Measurements from ENCODE around the gene PCGF6.
A peak's percentile ranks its signal among the peaks of the same experiment; 100 is the strongest.

The PCGF6 gene

DNA sequence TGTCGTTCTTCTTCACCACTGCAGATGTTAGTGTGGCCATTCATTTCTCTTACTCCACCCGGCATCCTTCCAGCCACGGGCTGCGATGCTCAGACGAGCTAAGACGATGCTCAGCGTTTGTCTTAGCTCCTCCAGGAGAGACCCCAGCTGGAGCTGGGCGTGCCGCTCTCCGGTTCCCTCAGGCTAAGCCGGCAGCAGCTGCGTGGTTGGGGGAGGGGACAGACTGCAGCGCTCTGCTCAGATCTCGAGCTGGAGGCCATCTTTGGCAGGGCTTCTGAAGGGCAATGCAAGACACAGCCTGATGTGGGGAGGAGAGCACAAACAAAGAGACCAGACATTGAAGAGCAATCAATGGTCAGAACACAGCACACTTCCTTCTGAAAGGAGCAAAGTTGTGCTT, 69.2 kb downstream of the PCGF6 start:
- H3K4me3 ChIP-seq (replicated peaks; ENCODE audit: low read depth, low read length): no peak overlapping the region
- TF ChIP-seq, protein P1, sequence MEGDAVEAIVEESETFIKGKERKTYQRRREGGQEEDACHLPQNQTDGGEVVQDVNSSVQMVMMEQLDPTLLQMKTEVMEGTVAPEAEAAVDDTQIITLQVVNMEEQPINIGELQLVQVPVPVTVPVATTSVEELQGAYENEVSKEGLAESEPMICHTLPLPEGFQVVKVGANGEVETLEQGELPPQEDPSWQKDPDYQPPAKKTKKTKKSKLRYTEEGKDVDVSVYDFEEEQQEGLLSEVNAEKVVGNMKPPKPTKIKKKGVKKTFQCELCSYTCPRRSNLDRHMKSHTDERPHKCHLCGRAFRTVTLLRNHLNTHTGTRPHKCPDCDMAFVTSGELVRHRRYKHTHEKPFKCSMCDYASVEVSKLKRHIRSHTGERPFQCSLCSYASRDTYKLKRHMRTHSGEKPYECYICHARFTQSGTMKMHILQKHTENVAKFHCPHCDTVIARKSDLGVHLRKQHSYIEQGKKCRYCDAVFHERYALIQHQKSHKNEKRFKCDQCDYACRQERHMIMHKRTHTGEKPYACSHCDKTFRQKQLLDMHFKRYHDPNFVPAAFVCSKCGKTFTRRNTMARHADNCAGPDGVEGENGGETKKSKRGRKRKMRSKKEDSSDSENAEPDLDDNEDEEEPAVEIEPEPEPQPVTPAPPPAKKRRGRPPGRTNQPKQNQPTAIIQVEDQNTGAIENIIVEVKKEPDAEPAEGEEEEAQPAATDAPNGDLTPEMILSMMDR (IDR thresholded peaks at IDR 0.05; ENCODE audit: low read length, missing control alignments): no peak
- no peak for DNase-seq (ENCODE audit: low read depth)

DNA sequence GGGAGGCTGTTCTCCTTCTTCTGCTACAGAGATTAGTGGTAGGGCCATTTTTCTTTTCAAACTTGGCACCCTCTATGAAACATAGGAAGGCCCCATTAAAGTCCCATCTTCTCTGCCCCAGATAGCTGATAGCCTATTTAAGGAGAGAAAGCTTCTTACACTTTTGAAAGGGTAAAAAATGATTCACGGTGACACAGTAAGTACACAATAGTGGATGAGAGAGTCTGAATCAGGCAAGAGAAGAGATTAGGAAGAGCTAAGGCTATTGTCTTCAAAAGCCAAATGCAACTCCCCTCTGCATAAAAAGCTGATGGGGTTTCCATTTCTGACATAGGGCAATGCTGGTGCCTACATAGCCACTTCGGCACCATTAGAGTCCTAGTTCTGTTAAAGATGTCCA, 70.4 kb downstream of the PCGF6 start:
- TF ChIP-seq, protein P1 (IDR thresholded peaks at IDR 0.05; ENCODE audit: low read length, missing control alignments): no peak
- H3K4me3 ChIP-seq (replicated peaks; ENCODE audit: low read depth, low read length): no peak overlapping the region
- no peak for DNase-seq (ENCODE audit: low read depth)

DNA sequence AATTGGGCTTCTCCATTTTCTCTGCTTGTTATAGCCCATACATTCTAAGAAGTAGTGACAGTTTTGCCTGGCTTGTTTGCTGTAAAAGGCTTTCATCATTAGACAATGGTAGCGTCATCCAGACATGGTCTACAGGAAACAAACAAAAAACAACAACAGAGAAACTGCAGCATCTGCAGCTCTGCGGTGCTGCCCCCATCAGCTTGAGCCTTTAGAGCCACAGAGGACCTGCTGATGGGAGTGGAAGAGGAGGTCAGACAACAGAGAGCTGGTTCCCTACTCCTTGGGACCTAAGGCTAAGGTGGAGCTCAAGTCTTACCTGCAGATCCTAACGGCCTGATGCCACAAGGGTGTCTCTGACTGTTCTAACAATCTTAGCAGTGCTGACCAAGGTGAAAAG, 70.9 kb downstream of the PCGF6 start:
- no peak overlapping the region for H3K4me3 ChIP-seq (replicated peaks; ENCODE audit: low read depth, low read length)
- TF ChIP-seq, protein P1 (IDR thresholded peaks at IDR 0.05; ENCODE audit: low read length, missing control alignments): no peak
- no peak for DNase-seq (ENCODE audit: low read depth)

DNA sequence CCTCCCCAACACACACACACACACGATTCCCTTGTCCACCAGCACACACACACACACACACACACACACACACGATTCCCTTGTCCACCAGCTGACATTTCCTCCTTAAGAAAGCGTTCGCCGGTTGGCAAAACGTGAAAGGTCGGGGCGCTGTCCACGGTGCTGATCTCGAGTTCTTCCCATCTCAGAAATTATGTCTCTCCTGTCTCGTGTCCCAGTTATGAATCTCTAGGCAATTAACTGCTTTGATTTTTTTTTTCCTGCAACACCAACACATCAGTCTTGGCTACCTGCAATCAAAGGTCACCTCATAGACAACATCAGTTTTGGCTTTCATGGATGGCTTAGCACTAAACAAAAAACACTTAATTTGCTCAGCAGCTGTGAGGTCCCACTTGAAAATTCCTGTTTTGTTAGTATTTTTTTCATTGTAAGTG, 72.1 kb downstream of the PCGF6 start:
- no peak overlapping the region for H3K4me3 ChIP-seq (replicated peaks; ENCODE audit: low read depth, low read length)
- TF ChIP-seq, protein P1 (IDR thresholded peaks at IDR 0.05; ENCODE audit: low read length, missing control alignments): no peak
- peak; percentile 67 for DNase-seq (ENCODE audit: low read depth)

DNA sequence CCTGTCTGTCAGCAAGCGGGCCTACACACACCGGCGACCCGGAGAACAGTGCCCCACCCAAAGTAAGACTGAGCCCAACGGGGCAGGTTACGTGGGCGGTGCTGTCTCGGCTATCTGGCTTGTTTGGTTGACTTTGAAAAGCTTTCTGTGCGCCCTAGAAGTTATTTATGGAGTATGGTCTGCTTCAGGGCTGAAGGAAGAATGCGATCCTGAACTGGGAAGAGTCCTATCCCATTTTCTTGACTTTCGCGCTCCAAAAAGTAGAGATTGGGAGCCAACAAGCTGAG, 72.5 kb downstream of the PCGF6 start:
- no peak overlapping the region for H3K4me3 ChIP-seq (replicated peaks; ENCODE audit: low read depth, low read length)
- no peak for DNase-seq (ENCODE audit: low read depth)
- TF ChIP-seq, protein P1 (IDR thresholded peaks at IDR 0.05; ENCODE audit: low read length, missing control alignments): no peak

DNA sequence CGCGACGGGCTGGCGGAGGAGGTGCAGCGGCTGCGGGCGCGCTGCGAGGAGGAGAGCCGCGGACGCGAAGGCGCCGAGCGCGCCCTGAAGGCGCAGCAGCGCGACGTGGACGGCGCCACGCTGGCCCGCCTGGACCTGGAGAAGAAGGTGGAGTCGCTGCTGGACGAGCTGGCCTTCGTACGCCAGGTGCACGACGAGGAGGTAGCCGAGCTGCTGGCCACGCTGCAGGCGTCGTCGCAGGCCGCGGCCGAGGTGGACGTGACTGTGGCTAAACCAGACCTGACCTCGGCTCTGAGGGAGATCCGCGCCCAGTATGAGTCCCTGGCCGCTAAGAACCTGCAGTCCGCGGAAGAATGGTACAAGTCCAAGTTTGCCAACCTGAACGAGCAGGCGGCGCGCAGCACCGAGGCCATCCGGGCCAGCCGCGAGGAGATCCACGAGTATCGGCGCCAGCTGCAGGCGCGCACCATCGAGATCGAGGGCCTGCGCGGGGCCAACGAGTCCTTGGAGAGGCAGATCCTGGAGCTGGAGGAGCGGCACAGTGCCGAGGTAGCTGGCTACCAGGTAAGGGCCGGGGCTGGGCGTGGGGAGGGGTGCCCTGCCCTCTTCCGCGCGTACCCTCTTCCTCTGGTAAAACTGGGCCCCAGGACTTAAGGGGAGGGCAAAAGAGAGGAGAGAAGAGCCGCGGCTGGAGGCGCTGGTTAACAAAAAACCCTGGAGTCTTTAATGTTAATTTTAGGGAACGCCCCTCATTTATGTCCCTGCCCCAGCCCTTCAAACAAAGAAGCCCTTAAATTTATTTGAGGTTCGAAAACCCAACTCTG, 73.0 kb downstream of the PCGF6 start:
- TF ChIP-seq, protein P1 (IDR thresholded peaks at IDR 0.05; ENCODE audit: low read length, missing control alignments): no peak
- no peak overlapping the region for H3K4me3 ChIP-seq (replicated peaks; ENCODE audit: low read depth, low read length)
- no peak for DNase-seq (ENCODE audit: low read depth)

Measured in fibroblast of pulmonary artery (primary cell).